Ammon's horn (tissue), 1 donor: Measurements from ENCODE around the gene ZNF169.
"Not testable (repeated sequence)": the region's sequence is repeated elsewhere in the genome, so short reads cannot be mapped to it uniquely, and the experiment has no call there.

Source experiments
- DNase-seq: peaks from one replicate; pipeline ENCODE4 v3.0.0-alpha.2; 2016; ENCODE audit warnings: low spot score

Gene ZNF169

DNA sequence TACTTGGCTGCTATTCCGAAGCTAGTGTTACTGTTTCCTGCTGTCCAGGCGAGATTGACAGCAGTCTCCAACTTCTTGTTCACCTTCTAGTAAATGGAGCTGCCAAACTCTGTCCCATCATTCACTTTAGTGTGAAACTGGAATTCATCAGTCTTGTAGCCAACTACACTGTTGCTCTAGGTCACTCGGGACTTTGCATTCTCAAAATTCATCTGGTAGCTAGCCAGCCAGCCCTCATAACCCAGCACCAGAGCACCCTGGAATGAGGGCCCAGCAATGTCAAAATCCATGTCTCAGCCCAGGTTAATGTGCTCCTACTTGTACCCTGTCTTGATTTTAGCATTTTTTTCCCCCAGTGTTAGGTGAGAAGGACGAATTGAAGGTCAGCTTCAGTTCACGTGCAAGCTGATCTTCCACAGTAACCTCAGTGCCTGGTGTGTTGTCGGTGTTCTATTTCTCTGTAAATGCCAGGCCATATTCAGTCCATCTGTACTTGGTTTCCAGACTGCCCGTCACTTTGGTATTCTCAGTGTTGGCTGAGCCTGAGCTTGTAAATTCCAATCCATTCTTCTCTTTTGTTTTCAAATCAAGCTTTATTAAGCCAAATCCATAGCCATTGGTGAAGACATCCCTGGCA is 28.9 kb downstream of the ZNF169 start:
- DNase-seq = no peak

DNA sequence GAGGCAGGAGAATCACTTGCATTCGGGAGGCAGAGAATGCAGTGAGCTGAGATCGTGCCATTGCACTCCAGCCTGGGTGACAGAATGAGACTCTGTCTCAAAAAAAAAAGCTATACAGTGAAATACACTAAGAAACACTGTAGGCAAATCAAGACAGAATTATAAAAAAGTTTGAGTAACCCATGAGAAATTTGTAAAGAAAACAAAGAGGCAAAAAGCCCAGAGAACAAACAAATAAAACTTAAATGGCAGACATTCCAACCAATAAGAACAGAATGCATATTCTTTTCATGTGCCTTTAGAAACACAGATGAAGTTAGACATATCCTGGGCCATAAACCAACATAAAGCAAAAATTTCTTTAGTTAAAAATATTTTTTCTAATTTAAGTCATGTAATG is 30.6 kb downstream of the ZNF169 start:
- no peak for DNase-seq

DNA sequence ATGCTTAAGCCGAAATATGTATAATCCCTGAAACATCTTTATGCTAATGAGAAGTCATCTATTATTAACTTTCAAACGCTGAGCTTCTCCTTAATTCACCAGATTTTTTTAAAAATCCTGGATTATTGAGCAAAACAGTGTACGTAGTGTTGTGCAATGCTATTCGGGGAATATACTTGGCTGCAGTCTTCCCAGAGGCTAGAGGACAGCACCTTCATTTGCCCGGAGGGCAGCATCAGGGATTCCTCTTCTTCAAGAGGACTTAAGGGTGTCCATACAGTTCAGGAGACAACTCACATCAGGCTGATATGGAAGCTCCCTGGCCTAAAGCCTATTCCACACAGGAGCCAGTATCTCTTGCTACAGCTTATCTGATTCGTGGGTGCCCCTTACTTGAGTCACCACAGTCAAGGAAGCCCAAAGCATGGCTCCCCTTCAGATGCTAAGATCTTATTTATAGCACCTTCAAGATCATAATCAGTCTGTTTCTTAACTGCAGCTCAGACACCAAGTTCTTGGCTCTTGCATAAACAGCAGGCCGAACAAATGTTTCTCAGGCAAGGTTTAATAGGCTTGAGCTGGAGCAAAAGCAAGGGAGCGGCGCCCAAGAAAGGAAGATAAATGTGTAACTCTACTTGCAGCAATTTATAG is 40.0 kb downstream of the ZNF169 start:
- DNase-seq = peak; percentile 36

DNA sequence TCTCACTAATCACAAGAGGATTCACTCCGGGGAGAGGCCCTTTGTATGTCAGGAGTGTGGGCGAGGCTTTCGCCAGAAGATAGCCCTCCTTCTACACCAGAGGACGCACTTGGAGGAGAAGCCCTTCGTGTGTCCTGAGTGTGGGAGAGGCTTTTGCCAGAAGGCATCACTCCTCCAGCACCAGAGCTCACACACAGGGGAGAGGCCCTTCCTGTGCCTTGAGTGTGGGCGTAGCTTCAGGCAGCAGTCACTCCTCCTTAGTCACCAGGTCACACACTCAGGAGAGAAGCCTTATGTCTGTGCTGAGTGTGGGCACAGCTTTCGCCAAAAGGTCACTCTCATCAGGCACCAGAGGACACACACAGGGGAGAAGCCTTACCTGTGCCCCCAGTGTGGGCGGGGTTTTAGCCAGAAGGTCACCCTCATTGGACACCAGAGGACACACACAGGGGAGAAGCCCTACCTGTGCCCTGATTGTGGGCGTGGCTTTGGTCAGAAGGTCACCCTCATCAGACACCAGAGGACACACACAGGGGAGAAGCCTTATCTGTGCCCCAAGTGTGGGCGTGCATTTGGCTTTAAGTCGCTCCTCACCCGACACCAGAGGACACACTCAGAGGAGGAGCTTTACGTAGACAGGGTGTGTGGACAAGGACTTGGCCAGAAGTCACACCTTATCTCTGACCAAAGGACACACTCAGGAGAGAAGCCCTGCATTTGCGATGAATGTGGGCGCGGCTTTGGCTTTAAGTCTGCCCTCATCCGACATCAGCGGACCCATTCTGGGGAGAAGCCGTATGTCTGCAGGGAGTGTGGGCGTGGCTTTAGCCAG is 41.6 kb downstream of the ZNF169 start:
- DNase-seq = no peak

DNA sequence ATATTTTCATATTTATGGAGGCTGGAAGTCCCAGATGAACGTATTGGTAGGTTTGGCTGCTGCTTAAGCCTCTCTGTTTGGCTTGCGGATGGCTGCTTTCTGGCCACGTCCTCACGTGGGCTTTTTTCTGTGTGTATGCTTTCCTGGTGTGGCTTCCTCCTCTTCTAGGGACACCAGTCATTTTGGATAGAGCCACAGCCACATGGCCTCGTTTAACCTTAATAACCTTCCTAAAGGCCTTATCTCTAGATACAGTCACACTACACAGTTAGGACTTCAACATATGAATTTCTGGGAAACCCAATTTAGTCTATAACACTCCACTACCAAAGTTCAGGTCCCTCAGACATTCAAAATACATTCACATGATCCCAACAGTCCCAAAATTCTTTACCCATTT is 42.5 kb downstream of the ZNF169 start:
- no peak for DNase-seq

DNA sequence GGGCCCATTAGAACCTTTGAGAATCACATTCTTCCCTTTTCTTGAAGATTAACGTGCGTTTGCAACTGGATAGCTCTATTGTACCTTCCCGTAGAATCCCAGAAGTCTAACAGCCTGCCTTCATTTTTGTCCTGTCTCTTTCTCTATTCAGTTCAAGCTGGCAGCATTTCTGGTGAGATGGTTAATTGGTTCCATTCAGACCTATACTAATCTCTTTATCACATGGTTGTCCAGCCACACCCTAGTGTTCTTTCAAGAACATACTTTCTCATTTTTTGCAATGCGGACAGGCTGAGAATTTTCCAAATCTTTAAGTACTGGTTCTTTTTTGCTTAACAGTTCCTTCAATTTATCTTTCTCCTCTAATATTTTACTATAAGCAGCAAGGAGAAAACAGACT is 43.3 kb downstream of the ZNF169 start:
- DNase-seq = no peak

DNA sequence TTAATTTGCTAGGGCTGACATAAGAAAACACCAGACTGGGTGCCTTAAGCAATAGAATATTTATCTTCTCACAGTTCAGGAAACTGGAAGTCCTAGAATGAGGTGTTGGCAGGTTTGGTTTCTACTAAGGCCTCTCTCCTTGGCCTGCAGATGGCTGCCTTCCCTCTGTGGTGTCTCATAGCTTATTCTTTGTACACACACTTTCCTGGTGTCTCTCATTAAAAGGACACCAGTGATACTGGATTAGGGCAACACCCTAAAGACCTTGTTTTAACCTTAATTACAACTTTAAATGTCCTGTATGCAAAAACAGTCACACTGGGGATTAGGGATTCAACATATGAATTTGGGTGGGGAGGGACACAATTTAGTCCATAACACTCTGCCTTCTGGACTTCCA is 44.2 kb downstream of the ZNF169 start:
- DNase-seq = no peak

DNA sequence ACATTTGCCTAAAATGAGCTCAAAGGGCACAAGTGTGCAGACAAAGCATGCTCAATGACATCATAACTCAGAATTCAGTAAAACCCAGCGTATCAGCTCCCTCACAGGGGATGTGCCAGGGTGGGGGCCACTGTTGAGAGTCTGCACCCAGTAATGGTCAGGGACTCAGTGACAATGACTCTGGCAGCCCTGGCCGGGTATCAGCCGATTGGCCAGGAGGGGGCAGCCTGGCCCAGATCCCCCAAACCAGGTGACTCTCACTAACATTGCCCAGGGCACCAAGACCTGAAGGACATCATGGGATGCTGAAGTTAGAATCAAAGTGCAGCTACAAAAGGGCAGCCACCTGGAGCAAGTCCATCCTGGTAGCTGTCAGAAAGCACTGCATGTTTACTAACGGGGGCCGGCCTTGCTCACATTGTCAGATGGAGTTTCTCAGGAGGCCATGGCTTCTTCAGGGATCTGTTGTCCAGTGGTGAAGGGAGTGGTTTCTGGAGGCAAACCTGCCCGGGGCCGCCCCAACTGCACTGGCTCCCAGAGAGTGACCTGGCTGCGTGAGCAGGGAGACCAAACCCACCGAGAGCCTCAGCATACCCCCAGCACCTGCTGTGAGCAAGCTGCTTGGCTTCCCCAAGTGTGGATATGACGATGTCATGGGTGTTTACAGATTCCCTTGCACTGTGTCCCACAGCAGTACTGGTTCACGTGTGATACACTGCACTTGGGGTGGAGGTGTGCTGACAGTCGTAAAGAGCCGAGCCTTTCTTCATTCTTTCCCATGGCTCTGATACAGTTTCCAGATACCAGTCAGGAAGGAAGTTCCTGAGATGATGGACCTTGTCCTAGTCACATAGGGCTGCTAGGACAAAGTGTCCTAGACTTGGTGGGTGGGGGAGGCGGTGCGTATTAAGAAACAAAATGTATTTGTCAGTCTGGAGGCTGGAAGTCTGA is 56.2 kb downstream of the ZNF169 start:
- DNase-seq = not testable (repeated sequence)

DNA sequence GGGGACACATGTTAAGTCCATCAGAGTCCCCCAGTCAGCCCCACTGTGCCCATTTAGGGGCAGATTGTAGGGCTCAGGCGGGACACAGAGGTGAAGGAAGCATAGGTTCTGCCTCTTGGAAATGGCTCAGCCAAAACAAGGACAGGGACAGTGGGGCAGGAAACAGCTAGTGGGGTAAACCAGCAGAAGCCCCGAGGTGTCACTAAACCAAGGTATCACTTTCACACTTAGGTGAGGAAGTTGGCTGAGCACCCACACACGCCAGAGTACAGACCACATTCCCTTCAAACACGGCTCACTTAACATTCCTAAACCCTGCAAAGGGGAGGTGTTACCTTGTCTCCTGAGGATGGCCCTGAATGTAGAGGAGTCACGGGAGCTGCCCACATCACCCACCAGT is 57.1 kb downstream of the ZNF169 start:
- DNase-seq = not testable (repeated sequence)

DNA sequence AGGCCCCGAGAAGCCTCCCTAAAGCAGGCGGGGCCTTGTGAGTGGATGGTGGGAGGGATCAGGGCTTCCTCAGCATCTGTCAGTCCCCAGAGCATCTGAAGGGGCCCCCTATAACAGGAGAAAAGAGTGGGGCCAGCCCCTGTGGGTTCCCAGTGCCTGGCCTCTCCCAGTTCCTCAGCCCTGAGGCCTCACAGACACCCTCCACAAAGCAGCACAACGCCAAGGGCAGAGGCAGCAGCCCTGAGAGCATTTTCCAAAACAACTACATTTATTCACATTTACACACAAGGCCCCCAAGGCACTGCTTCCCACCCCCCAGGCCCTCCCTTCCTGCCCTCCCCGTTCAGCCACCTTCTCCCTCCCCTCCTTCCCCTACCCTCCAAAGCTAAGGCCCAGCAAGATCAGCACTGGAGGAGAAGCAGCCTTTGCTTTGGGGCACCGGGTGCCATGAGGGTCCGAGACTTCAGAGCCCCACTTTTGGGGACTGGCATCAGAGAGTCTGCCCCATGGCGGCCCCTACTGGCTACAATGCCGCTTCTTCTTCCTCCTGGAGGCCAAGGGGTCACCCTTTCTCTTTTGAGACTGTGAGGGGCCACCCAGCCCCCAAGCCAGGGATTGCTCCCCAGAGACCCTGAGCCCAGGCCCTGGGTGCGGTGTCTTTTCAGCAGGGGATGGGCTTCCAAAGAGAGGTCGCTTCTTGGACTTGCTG is 59.0 kb downstream of the ZNF169 start:
- DNase-seq = not testable (repeated sequence)

DNA sequence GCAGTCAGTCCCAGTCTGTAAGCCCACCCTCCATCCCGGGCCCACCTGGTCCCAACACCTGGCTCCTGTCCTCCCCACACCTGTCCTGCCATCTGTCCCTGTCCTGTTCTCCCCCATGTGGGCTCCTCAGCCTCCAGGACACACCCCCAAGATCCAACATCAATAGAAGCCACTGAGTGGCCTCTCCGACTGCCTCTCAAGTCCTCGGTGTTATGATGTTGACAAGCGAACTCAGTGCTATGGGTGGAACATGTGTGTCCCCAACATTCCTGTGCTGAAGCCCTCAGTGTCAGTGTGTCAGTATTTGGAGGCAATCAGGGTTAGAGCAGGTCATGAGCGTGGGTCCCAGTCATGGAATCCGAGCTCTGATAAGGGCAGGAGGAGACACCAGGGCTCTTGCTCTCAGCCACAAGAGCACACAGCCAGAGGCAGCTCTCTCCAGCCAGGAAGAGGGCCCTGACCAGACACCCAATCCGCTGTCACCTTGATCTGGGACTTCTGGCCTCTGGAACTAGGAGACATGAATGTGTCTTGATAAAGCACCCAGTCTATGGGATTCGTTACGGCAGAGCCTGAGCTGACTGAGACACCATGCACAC is 63.3 kb downstream of the ZNF169 start:
- not testable (repeated sequence) for DNase-seq

DNA sequence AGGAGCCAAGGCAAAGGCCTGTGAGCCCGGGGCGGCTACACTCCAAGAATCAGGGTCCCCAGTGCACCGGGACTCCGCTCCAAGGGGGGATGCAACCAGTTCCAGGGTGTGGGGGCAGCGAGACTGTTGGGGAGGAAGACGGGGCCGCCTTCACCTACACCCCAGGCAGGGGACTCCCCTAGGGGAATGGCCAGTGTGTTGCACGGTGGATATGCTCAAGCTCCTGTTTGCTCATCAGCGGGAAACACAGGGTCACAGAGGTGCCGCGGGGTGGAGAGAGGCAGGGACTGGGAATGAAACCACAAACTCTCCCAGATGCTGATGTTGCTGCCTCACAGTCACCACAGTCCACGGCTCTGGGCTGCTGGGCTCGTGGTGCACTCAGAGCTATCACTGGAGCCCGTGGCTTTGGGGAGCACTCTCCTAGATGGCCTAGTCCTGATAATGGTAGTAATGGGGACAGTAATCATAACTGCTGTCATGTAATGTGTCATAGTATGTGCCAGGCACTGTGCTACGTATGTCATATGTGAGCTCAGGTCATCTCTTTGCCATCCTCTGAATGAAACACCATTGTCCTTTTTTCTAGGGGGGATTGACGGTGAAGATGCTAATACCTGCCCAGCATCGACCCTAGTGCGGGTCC is 64.2 kb downstream of the ZNF169 start:
- not testable (repeated sequence) for DNase-seq

DNA sequence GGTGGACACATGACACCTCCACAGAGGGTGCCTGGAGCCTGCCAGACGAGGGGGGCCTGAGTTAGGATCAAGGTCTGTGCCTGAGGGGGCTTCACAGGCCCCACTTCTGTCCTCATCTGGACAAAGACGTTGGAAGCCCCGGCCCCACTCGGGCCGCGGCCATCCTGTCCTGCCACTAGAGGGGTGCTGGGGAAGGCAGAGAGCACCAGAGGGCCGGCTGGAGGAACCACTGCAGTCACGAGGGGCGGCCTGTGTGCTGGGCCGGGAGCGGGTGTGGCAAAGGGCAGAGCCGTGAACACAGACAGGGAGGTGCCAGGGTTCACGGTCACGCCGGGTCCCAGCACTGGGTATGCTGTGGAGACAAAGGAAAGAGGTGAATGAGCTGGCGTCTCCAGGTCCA is 66.5 kb downstream of the ZNF169 start:
- not testable (repeated sequence) for DNase-seq

DNA sequence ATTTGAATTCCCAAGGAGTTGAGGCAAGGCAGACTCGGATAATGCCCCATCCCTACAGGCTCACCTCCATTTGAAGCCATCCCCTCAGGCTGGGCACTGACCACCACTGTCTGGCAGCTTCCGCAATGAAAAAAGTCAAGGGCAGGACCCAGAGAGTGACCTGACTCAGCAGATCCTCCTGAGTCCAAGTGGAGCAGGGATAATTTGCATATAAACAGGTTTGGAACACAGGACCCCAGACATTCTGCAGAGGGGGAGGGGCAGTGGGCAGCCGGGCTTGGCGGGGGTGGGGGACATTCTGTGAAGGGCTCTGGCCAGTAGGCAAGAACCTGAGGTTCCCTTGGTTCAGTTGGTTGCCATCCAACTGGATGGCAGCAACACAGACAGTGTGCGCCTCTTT is 69.4 kb downstream of the ZNF169 start, which contains the start of gene NUTM2F:
Gene NUTM2F, minus strand, starts transcription at position 101 of the 400 bp plus-strand sequence. Its CDS starts 21 bp downstream, at position 80.
- DNase-seq = not testable (repeated sequence)

DNA sequence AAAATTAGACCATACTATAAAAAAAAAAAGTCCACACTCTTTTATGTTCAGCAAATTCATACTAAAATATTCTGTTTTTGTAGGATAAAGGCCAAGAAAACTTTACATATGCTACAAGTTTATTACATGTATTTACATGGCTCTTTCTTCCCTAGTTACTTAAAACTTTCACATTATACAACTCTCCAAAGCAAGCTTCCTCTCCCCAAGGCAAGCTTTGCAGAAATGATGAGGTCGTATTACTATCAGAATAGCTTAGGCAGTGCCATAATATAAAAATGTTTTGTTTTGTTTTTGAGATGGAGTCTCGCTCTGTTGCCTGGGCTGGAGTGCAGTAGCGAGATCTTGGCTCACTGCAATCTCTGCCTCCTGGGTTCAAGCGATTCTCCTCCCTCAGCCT is 77.3 kb downstream of the ZNF169 start:
- not testable (repeated sequence) for DNase-seq

DNA sequence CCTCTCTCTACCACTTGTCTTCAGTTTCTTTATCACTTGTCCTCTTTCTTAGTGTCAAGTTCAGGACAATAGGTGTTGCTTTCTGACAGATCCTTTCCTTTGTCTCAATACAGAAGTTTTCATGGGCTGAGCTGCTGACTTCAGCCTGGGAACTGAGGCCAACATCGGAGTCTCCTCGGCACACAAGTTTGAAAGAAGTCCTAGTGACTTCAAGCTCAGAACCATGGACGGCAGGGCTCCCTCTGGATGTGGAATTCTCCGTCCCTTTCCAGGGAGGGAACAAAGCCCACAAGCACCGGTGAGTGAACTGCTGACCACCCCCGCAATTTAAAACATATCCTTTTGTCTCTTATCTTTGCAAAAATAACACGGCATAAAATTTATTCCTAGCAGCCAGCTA is 79.6 kb downstream of the ZNF169 start:
- DNase-seq = not testable (repeated sequence)

DNA sequence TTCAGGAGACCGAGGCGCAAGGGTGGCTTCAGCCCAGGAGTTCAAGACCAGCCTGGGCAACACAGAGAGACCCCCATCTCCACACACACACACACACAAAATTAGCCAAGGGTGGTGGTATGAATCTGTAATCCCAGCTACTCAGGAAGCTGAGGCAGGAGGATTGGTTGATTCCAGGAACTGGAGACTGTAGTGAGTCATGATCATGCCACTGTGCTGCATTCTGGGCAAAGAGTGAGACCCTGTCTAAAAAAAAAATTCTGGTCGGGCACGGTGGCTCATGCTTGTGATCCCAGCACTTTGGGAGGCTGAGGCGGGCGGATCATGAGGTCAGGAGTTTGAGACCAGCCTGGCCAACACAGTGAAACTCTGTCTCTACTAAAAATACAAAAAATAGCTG is 80.6 kb downstream of the ZNF169 start:
- not testable (repeated sequence) for DNase-seq

DNA sequence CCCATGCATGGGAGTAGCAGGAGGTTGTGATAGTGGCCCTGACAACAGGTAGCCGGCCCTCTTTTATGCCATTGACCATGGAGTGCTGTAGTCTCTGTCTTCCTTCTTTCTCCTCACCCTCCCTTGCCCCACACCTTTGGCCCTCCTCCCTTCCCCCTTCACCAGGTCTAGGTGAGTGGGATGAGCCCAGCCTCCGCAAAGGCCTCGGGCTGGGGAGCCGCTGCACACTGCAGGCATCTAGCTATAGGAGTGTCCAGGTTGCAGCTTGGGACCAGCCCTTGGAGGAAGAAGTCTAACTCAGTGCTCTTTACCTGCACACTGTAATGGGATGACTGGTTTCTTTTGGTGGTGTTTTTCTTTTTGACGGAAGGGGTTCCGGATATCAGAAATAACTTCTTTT is 81.7 kb downstream of the ZNF169 start:
- not testable (repeated sequence) for DNase-seq

DNA sequence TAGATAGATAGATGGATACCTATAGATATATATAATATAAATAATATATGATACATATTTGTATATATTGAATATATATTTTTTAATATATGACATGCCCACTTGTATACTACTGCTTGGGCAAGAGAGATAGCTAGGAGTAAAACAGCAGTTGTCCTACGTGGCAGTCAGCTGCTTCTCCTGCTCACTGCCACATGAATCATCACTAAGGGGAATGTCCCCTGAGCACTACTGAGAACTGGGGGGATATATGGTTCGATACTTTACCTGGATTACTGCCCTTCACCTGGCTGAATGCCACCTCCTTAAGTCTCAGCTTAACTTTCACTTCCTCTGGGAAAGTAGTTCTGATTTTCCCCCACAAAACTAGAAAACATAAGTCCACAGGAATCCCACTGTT is 82.6 kb downstream of the ZNF169 start:
- DNase-seq = not testable (repeated sequence)

DNA sequence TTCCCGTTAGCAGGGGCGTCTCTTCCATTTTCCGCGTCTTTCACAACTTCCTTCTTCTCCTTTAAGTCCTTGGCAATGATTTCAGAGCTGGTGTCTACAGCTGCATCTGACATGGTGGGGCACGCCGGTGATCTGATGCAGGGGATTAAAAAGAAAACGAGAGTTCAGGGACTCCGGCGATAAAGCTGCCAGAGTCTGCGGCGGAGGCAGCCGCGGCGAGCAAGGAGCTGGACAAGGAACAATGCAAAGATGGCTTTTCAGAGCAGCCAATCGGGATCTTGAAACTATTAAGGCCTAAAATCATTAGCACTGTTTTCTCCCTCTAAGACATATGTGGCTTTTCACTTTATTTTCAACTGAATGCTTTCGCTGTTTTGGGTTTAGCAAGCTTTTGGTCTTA is 88.4 kb downstream of the ZNF169 start:
- DNase-seq = not testable (repeated sequence)
